GM12875 (cell line): Measurements from ENCODE around the gene TMC1.
"Not testable (repeated sequence)": the region's sequence is repeated elsewhere in the genome, so short reads cannot be mapped to it uniquely, and the experiment has no call there.

Experiments used
- H3K4me3 ChIP-seq: one replicate; pipeline ENCODE4 v1.5.1; 2011; ENCODE audit warnings: low read depth, low read length, control low read depth
- TF ChIP-seq, protein P1 (sequence below): IDR thresholded peaks from 2 replicates; pipeline ENCODE4 v1.5.1; 2011; ENCODE audit warnings: low read depth, mild to moderate bottlenecking, control low read depth, inconsistent platforms, low read length, moderate library complexity, borderline replicate concordance; ENCODE audit not compliant: insufficient read depth

Gene TMC1

DNA sequence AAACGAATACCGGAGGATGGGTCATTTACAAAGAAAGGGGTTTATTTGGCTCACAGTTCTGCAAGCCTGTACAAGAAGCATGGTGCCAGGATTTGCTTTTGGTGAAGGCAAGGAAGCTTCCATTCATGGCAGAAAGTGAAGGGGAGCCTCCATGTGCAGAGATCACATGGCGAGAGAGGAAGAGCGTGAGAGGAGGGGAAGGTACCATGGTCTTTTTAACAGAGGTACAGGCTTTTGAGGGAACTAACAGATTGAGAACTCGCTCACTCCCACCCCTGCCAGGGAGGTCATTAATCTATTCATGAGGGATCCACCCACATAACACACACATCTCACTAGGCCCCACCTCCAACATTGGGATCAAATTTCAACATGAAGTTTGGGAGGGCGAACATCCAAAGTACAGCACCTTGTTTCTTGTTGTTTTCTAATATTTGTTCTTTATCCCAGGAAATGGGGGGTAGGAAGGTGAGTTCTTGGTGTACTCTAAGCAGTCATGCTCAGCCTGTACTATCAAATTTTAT is 18.5 kb downstream of the TMC1 start:
- no peak overlapping the region for H3K4me3 ChIP-seq
- TF ChIP-seq, protein P1, sequence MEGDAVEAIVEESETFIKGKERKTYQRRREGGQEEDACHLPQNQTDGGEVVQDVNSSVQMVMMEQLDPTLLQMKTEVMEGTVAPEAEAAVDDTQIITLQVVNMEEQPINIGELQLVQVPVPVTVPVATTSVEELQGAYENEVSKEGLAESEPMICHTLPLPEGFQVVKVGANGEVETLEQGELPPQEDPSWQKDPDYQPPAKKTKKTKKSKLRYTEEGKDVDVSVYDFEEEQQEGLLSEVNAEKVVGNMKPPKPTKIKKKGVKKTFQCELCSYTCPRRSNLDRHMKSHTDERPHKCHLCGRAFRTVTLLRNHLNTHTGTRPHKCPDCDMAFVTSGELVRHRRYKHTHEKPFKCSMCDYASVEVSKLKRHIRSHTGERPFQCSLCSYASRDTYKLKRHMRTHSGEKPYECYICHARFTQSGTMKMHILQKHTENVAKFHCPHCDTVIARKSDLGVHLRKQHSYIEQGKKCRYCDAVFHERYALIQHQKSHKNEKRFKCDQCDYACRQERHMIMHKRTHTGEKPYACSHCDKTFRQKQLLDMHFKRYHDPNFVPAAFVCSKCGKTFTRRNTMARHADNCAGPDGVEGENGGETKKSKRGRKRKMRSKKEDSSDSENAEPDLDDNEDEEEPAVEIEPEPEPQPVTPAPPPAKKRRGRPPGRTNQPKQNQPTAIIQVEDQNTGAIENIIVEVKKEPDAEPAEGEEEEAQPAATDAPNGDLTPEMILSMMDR = no peak

DNA sequence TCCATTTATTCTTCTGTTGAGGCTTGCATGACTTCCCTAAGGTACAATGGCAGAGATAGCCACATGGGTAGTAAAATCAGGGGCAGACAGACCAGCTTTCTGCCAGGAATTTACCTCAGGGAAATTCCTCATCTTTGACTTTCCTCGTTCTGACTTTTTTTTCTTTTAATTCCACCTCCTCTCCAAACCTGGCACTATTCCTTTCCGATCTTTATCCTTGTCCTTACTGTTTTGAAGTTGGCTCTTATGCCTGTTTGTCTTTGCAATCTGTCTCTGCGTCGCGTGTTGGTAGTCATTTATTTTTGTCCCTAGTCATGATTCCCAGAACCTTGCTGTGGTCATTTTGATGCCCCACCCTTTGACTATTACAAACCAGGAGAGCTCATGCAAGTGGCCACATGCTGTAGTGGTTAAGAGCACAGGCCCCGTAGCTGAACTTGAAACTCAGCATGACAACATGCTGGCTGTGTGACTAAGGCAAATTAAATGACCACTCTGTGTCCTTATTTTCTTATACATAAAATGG is 19.0 kb downstream of the TMC1 start:
- TF ChIP-seq, protein P1 = no peak
- H3K4me3 ChIP-seq = no peak overlapping the region

DNA sequence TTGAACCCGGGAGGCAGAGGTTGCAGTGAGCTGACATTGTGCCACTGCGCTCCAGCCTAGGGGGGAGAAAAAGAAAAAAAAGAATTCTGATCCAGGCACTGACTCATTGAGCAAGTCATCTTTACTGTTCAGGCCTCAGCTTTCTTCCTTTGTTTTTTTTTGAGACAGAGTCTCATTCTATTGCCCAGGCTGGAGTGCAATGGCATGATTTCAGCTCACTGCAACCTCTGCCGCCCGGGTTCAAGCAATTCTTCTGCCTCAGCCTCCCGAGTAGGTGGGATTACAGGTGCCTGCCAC is 21.1 kb downstream of the TMC1 start:
- not testable (repeated sequence) for H3K4me3 ChIP-seq

DNA sequence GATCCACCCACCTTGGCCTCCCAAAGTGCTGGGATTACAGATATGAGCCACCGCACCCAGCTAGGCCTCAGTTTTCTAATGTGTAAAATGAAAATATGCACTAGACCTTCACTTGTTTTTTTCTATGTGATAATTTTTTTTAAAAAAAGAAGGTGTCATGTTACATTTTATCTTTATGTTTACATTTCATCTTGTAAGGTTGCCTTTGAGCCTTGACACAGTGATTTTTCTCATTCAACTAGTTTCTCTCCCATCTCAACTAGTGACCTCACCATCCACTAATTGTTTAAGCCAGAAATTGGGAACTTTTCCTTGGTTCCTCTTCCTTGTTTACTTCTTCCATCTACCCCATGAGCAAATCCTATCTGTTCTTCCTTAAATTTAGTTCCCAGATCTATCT is 21.5 kb downstream of the TMC1 start:
- H3K4me3 ChIP-seq = no peak overlapping the region
- TF ChIP-seq, protein P1 = no peak

DNA sequence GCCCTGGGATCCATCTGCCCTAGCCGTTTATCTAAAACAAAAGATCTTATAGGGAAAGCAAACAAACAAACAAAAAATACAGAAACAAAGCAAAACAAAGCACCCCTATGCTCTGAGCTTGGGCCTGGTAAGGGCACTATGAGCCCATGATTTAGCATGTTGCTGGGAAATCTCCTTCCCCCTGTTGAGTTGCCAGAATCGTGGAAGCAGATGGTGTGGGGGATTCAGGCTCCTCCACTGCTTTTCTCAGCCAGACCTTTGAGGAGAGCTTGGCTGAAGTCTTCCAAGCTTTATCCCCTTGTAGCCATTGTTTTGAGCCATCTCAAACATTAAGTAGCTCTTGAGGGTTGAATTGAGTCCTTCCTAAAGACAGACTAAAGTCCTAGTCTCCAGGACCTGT is 29.9 kb downstream of the TMC1 start:
- TF ChIP-seq, protein P1 = no peak
- H3K4me3 ChIP-seq = no peak overlapping the region

DNA sequence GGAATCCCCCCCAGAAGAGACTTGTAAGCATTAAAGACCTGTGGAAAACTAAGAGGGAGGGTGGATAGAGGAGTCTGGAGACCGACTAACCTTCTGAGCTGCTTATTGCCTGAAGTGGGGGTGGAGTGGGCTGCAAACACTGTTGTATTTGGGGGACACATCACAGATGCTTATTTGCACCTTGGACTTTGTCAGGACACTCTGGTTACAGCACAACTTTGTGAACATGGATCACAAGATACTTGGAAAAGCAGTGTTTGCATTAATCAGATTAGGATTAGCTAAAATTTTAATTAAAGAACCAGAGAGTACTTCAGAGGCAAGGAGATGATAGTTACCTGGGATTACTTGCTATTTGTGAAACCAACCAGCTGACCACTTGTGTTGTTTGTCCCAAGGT is 30.9 kb downstream of the TMC1 start:
- no peak overlapping the region for H3K4me3 ChIP-seq
- TF ChIP-seq, protein P1 = no peak

DNA sequence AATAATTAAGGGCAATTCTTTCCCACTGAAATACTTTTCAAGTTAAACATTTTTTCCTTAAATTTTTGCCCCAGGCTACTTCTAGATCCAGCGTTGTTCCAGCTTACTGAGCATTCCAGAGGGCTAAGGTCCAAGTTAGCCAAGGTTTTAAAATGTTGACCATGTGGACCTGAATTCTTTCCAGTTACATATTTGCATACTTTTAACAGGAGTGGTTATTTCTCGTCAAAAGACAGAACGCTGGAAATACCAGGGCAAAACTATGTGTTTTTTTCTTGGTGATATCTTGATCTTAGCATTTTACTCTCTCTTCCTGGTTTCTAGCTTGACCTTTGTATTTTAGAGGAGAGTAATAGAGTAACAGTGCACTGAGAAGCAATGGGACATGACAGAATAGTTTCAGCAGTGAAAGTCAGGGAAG is 32.8 kb downstream of the TMC1 start:
- H3K4me3 ChIP-seq = no peak overlapping the region
- TF ChIP-seq, protein P1 = no peak

DNA sequence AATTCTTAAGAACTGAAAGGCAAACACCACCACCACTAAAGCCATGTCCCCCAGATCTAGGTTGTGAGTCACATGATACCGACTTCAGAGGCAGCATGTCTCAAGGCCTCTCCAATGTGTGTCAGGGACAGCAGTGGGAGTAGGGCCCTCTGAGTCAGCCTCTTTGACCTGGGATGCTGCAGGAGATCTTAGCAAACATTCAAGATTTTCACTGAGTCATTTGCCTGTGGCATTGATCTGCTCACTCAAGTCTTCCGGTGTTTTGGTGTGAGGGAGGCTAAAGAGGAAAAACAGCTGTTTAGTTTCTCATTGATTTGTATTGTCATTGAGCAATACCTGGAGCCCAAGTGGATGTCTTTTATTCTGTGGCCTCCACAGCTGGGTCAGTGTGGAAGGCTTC is 36.1 kb downstream of the TMC1 start:
- TF ChIP-seq, protein P1 = no peak
- H3K4me3 ChIP-seq = no peak overlapping the region
